KMS-11 (cell line): Measurements from ENCODE around the gene SCN3B.

ENCODE experiments used
- H2AFZ ChIP-seq: fragments of 200-600 bp; sonication (generic); 2 replicates; pipeline ENCODE4 v1.6.1; 2016; ENCODE audit warnings: antibody characterized with exemption, mixed run types, low read depth
- H3K27ac ChIP-seq: fragments of 200-600 bp; sonication (generic); 2 replicates; pipeline ENCODE4 v1.6.1; 2016; ENCODE audit warnings: mild to moderate bottlenecking, mixed run types
- H3K27me3 ChIP-seq: fragments of 200-600 bp; sonication (generic); 2 replicates; pipeline ENCODE4 v1.6.1; 2017; ENCODE audit warnings: mild to moderate bottlenecking, low read depth, mixed run types, moderate library complexity; ENCODE audit not compliant: insufficient read depth
- H3K36me3 ChIP-seq: fragments of 200-600 bp; sonication (generic); 2 replicates; pipeline ENCODE4 v1.6.1; 2017; ENCODE audit warnings: mild to moderate bottlenecking, mixed run types; ENCODE audit not compliant: insufficient read depth
- H3K4me1 ChIP-seq: fragments of 200-600 bp; sonication (generic); 2 replicates; pipeline ENCODE4 v1.6.1; 2016; ENCODE audit warnings: mild to moderate bottlenecking, low read depth, mixed run types; ENCODE audit not compliant: poor library complexity, severe bottlenecking
- H3K4me2 ChIP-seq: fragments of 200-600 bp; sonication (generic); 2 replicates; pipeline ENCODE4 v1.7.0; 2016; ENCODE audit warnings: mild to moderate bottlenecking, mixed run types
- H3K4me3 ChIP-seq: fragments of 200-600 bp; sonication (generic); IDR thresholded peaks from 2 replicates; pipeline ENCODE4 v1.6.1; 2017; ENCODE audit warnings: low read depth, low read length, mixed read lengths; ENCODE audit not compliant: insufficient read depth
- H3K79me2 ChIP-seq: fragments of 200-600 bp; sonication (generic); 2 replicates; pipeline ENCODE4 v1.6.1; 2016; ENCODE audit warnings: low read depth, mixed run types; ENCODE audit not compliant: insufficient read depth
- H3K9ac ChIP-seq: fragments of 200-600 bp; sonication (generic); 2 replicates; pipeline ENCODE4 v1.6.1; 2016; ENCODE audit warnings: mild to moderate bottlenecking, mixed run types
- H4K20me1 ChIP-seq: fragments of 200-600 bp; sonication (generic); 2 replicates; pipeline ENCODE4 v1.6.1; 2016; ENCODE audit warnings: mild to moderate bottlenecking, mixed run types; ENCODE audit not compliant: insufficient read depth
- CTCF ChIP-seq: fragments of 200-600 bp; sonication (generic); conservative IDR thresholded peaks from 2 replicates; pipeline ENCODE4 v1.6.1; 2017; ENCODE audit warnings: low read depth, mild to moderate bottlenecking, antibody characterized with exemption, low read length, moderate library complexity, mixed read lengths

SCN3B gene

GRCh38 chr11:123698546-123699127 is 44.2 kb upstream of the SCN3B start:
- Histone ChIP-seq H3K4me2 (no peak overlapping the region), H2AFZ (no peak overlapping the region), H3K27me3 (no peaks in the 10 kb centered on the region), H3K79me2 (no peaks in the 10 kb centered on the region), H3K27ac (no peak overlapping the region), H3K9ac (no peak overlapping the region), H3K36me3 (no peaks in the 10 kb centered on the region), H4K20me1 (no peaks in the 10 kb centered on the region), H3K4me1 (no peaks in the 10 kb centered on the region), H3K4me3 (no peak overlapping the region)
- no peak for TF ChIP-seq CTCF

DNA sequence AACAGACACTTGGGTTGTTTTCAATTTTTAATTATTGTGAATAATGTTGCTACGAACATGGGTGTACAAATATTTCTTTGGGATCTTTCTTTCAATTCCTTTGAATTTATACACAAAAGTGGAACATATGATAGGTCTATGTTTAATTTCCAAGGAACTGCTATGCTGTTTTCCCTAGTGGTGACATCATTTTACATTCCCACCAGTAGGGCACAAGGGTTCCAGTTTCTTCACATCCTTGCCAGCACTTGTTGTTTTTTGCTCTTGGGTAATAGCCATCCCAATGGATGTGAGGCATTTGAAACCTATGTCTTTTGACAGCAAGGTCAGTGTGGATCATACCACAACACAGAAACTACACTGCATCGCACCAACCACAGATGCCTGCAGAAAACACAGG is 41.8 kb upstream of the SCN3B start:
- Histone ChIP-seq H3K4me1 (no peaks in the 10 kb centered on the region), H3K4me3 (no peak overlapping the region), H4K20me1 (no peaks in the 10 kb centered on the region), H3K9ac (no peak overlapping the region), H3K4me2 (no peak overlapping the region), H3K79me2 (no peaks in the 10 kb centered on the region), H3K27me3 (no peaks in the 10 kb centered on the region), H3K27ac (no peak overlapping the region), H2AFZ (no peak overlapping the region), H3K36me3 (no peaks in the 10 kb centered on the region)
- no peak for TF ChIP-seq CTCF

DNA sequence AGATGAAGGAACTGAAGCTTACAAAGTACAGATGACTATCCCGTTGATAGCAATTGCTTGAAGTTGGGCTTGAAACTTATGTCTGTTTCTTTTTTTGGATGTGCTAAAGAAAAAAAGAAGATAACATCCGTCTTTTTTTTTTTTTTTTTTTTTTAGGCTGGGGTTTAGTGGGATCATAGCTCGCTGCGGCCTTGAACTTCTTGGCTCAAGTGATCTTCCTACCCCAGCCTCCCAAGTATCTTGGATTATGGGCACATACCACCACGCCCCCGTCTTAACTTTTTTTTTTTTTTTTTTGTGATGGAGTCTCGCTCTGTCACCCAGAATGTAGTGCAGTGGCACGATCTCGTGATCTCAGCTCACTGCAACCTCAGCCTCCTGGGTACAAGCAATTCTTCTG is 40.8 kb upstream of the SCN3B start:
- H3K79me2 ChIP-seq: no peaks in the 10 kb centered on the region

DNA sequence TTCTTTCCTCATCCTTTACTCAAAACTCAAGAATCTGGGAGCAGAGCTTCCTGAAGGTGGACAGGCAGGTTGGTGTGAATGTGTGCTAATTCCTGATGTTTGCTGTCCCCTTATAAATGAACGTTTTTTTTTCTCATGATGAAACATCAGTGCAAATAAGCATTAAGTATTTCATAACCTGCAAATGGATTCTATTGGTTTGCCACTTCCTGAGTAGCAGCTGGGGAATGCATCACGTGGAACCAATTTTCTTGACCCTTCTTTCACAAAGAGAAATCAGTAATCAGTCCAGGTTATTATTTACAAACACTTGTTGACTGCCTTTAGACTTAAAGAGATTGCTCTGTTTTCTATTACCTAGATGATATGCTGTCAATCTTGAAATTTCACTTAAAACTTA is 40.1 kb upstream of the SCN3B start:
- Histone ChIP-seq H3K27ac (no peak overlapping the region), H3K36me3 (no peaks in the 10 kb centered on the region), H3K4me1 (no peaks in the 10 kb centered on the region), H2AFZ (no peak overlapping the region), H3K4me2 (no peak overlapping the region), H3K79me2 (no peaks in the 10 kb centered on the region), H3K27me3 (no peaks in the 10 kb centered on the region), H3K9ac (no peak overlapping the region), H3K4me3 (no peak overlapping the region), H4K20me1 (no peaks in the 10 kb centered on the region)
- no peak for TF ChIP-seq CTCF

More for the DNA sequence above, 40.8 kb upstream of the SCN3B start:
- no peak overlapping the region for H3K4me3 ChIP-seq
- H3K9ac ChIP-seq: no peak overlapping the region
- H4K20me1 ChIP-seq: no peaks in the 10 kb centered on the region
- H3K36me3 ChIP-seq: no peaks in the 10 kb centered on the region
- H3K27ac ChIP-seq: no peak overlapping the region
- no peak overlapping the region for H2AFZ ChIP-seq
- no peak overlapping the region for H3K4me2 ChIP-seq
- no peaks in the 10 kb centered on the region for H3K27me3 ChIP-seq
- TF ChIP-seq CTCF: no peak
- no peaks in the 10 kb centered on the region for H3K4me1 ChIP-seq
